H1 (cell line): ENCODE data around the gene COPS9. TPM values are rescaled to one million over a fixed set of nuclear protein-coding genes. Genes with fewer than 3 reads are reported as not detected.

Experiments used
- CTCF ChIA-PET: fragments of 300-600 bp; sonication (Branson Sonifier 250); formaldehyde crosslinking; loops from one replicate; lab custom pipeline; 2021; ENCODE audit not compliant: partially characterized antibody; lab: Charles Lee
- POLR2A ChIA-PET: fragments of 300-600 bp; sonication (Branson Sonifier 250); formaldehyde crosslinking; loops from one replicate; lab custom pipeline; 2021; ENCODE audit warnings: inconsistent platforms; ENCODE audit not compliant: partially characterized antibody; lab: Charles Lee
- DNase-seq, 2 experiments: peaks; one replicate each; pipeline versions ENCODE4 v3.0.0 to v3.0.0-alpha.2; 2010 to 2022; ENCODE audit warnings: low spot score in 2 of 2, low read depth in 1 of 2, mixed read lengths in 1 of 2
- FAIRE-seq: peaks from 2 replicates; lab custom pipeline; 2011; peaks lifted over from hg19 to GRCh38; lab: Jason Lieb, UNC
- H2AFZ ChIP-seq: 2 replicates; pipeline ENCODE4 v1.8.1; 2012; ENCODE audit warnings: low read length, inconsistent platforms
- H2AK5ac ChIP-seq: 2 replicates; pipeline ENCODE4 v1.6.1; 2013; ENCODE audit warnings: low read depth, low read length
- H2BK120ac ChIP-seq: replicated peaks from 2 replicates; pipeline ENCODE3; 2013; ENCODE audit warnings: low read depth, low read length, inconsistent platforms
- H2BK12ac ChIP-seq: 2 replicates; pipeline ENCODE4 v1.6.1; 2013; ENCODE audit warnings: low read depth, low read length
- H2BK15ac ChIP-seq: 2 replicates; pipeline ENCODE4 v1.6.1; 2013; ENCODE audit warnings: low read length
- H2BK20ac ChIP-seq: 2 replicates; pipeline ENCODE4 v1.6.1; 2013; ENCODE audit warnings: low read length
- H2BK5ac ChIP-seq: 2 replicates; pipeline ENCODE4 v1.6.1; 2013; ENCODE audit warnings: low read depth, low read length
- H3K14ac ChIP-seq: 2 replicates; pipeline ENCODE4 v1.6.1; 2013; ENCODE audit warnings: inconsistent platforms; ENCODE audit not compliant: insufficient read length
- H3K18ac ChIP-seq: 2 replicates; pipeline ENCODE4 v1.6.1; 2013; ENCODE audit warnings: low read length; ENCODE audit errors: extremely low read depth
- H3K23ac ChIP-seq: 2 replicates; pipeline ENCODE4 v1.6.1; 2013; ENCODE audit warnings: inconsistent platforms; ENCODE audit not compliant: insufficient read length
- H3K23me2 ChIP-seq: 2 replicates; pipeline ENCODE4 v1.6.1; 2013; ENCODE audit warnings: low read depth, low read length
- H3K27ac ChIP-seq: 2 replicates; pipeline ENCODE4 v1.6.1; 2011; ENCODE audit warnings: low read depth, low read length, inconsistent platforms
- H3K27me3 ChIP-seq, 4 experiments: replicated peaks in 1 of 4; 1 replicate in 1 of 4; 2 replicates in 3 of 4; pipeline versions ENCODE4 v1.6.1 to v1.8.1; 2011 to 2013; ENCODE audit warnings: low read length in 3 of 4, mild to moderate bottlenecking in 3 of 4, inconsistent platforms in 2 of 4, mixed read lengths in 2 of 4, moderate library complexity in 1 of 4; ENCODE audit not compliant: control insufficient read depth in 3 of 4, insufficient read depth in 3 of 4; ENCODE audit errors: extremely low read depth in 1 of 4
- H3K36me3 ChIP-seq, 4 experiments: 2 replicates each; pipeline versions ENCODE4 v1.6.1 to v1.8.1; 2011 to 2013; ENCODE audit warnings: mild to moderate bottlenecking in 4 of 4, low read length in 3 of 4, moderate library complexity in 2 of 4, control low read depth in 1 of 4, inconsistent platforms in 1 of 4; ENCODE audit not compliant: insufficient read depth in 4 of 4, control insufficient read depth in 2 of 4
- H3K4ac ChIP-seq: replicated peaks from 2 replicates; pipeline ENCODE3; 2013; ENCODE audit warnings: low read length, low read depth, mixed read lengths, inconsistent platforms; ENCODE audit not compliant: insufficient read length
- H3K4me1 ChIP-seq, 4 experiments: replicated peaks in 1 of 4; 1 replicate in 1 of 4; 2 replicates in 3 of 4; pipeline versions ENCODE4 v1.6.1 to v1.8.1; 2011 to 2013; ENCODE audit warnings: low read length in 3 of 4, inconsistent platforms in 2 of 4, mixed read lengths in 1 of 4; ENCODE audit not compliant: insufficient read depth in 4 of 4, control insufficient read depth in 3 of 4
- H3K4me2 ChIP-seq, 2 experiments: 2 replicates each; pipeline versions ENCODE4 v1.6.1 to v1.8.1; 2011 to 2013; ENCODE audit warnings: low read depth in 2 of 2, low read length in 2 of 2, control low read depth in 1 of 2, inconsistent platforms in 1 of 2, mild to moderate bottlenecking in 1 of 2; ENCODE audit not compliant: insufficient read depth in 1 of 2
- H3K4me3 ChIP-seq, 4 experiments: fragments of 200-600, 300-600 bp in 1 of 4; sonication (generic), shearing (Covaris generic), sonication (Bioruptor Twin) in 1 of 4; 2 replicates each; pipeline versions ENCODE4 v1.5.1 to v1.8.1; 2011 to 2016; ENCODE audit warnings: low read length in 4 of 4, low read depth in 3 of 4, control low read depth in 2 of 4, inconsistent platforms in 2 of 4, mild to moderate bottlenecking in 2 of 4, mixed read lengths in 1 of 4, moderate library complexity in 1 of 4; ENCODE audit not compliant: insufficient read depth in 2 of 4; ENCODE audit errors: extremely low read depth in 1 of 4
- H3K56ac ChIP-seq: replicated peaks from 2 replicates; pipeline ENCODE3; 2013; ENCODE audit warnings: low read depth, mild to moderate bottlenecking, mixed read lengths, low read length, inconsistent platforms; ENCODE audit not compliant: insufficient read length
- H3K79me1 ChIP-seq: 2 replicates; pipeline ENCODE4 v1.6.1; 2013; ENCODE audit warnings: low read depth, low read length, control low read depth
- H3K79me2 ChIP-seq, 2 experiments: 2 replicates each; pipeline versions ENCODE4 v1.6.1 to v1.8.1; 2012 to 2013; ENCODE audit warnings: low read length in 2 of 2, mild to moderate bottlenecking in 2 of 2, inconsistent platforms in 1 of 2; ENCODE audit not compliant: insufficient read depth in 2 of 2, control insufficient read depth in 1 of 2
- H3K9ac ChIP-seq, 4 experiments: replicated peaks in 1 of 4; 1 replicate in 1 of 4; 2 replicates in 3 of 4; pipeline versions ENCODE4 v1.6.1 to v1.8.1; 2011 to 2013; ENCODE audit warnings: low read depth in 3 of 4, low read length in 3 of 4, control low read depth in 2 of 4, mild to moderate bottlenecking in 2 of 4, moderate library complexity in 2 of 4, inconsistent platforms in 1 of 4; ENCODE audit errors: extremely low read depth in 1 of 4
- H3K9me3 ChIP-seq, 2 experiments: 2 replicates each; pipeline versions ENCODE4 v1.6.1 to v1.8.1; 2012 to 2013; ENCODE audit warnings: mild to moderate bottlenecking in 2 of 2, moderate library complexity in 2 of 2, control low read depth in 1 of 2, inconsistent platforms in 1 of 2, low read depth in 1 of 2, low read length in 1 of 2, mixed read lengths in 1 of 2; ENCODE audit not compliant: insufficient read depth in 2 of 2
- H4K20me1 ChIP-seq, 2 experiments: replicated peaks in 1 of 2; 2 replicates each; pipeline versions ENCODE3 to v1.8.1; 2011 to 2013; ENCODE audit warnings: inconsistent platforms in 2 of 2, low read length in 2 of 2, mild to moderate bottlenecking in 1 of 2; ENCODE audit not compliant: insufficient read depth in 2 of 2, control insufficient read depth in 1 of 2
- H4K5ac ChIP-seq: 2 replicates; pipeline ENCODE4 v1.6.1; 2013; ENCODE audit warnings: low read length, low read depth, mixed read lengths, inconsistent platforms; ENCODE audit not compliant: insufficient read length
- H4K8ac ChIP-seq: 2 replicates; pipeline ENCODE4 v1.8.0; 2013; ENCODE audit warnings: mild to moderate bottlenecking, moderate library complexity, low read length, inconsistent platforms; ENCODE audit not compliant: insufficient read depth; ENCODE audit errors: extremely low read depth
- H4K91ac ChIP-seq: replicated peaks from 2 replicates; pipeline ENCODE3; 2013; ENCODE audit warnings: low read length, mixed read lengths, inconsistent platforms; ENCODE audit not compliant: insufficient read length
- CBX8 ChIP-seq: fragments of 300-800, 300-1000 bp; sonication (generic); IDR thresholded peaks from 2 replicates; pipeline ENCODE4 v1.7.1; 2016; ENCODE audit warnings: low read depth, low read length, borderline replicate concordance
- CEBPB ChIP-seq: IDR thresholded peaks from 2 replicates; pipeline ENCODE4 v1.6.1; 2012; ENCODE audit warnings: low read depth, low read length
- HDAC6 ChIP-seq: IDR thresholded peaks from one replicate; pipeline ENCODE4 v1.7.1; 2012; ENCODE audit warnings: low read depth, mild to moderate bottlenecking, inconsistent platforms, low read length, moderate library complexity
- KDM5A ChIP-seq: fragments of 200-600 bp; IDR thresholded peaks from 2 replicates; pipeline ENCODE4 v1.7.1; 2012; ENCODE audit warnings: mild to moderate bottlenecking, low read length, inconsistent platforms, mixed read lengths
- PHF8 ChIP-seq: fragments of 200-600 bp; sonication (generic); conservative IDR thresholded peaks from 2 replicates; pipeline ENCODE4 v1.7.1; 2012; ENCODE audit warnings: low read depth, mild to moderate bottlenecking, inconsistent platforms, low read length, moderate library complexity
- RBBP5 ChIP-seq: IDR thresholded peaks from 2 replicates; pipeline ENCODE4 v1.7.1; 2012; ENCODE audit warnings: low read depth, mild to moderate bottlenecking, inconsistent platforms, low read length, moderate library complexity, borderline replicate concordance
- WGBS, 2 experiments: shearing (Covaris generic) in 1 of 2; methylation state at CpG; one replicate each; pipeline versions ENCODE4 v1.1.6 to v1.1.7; 2013 to 2015; ENCODE audit warnings: low lambda C conversion rate in 2 of 2, mixed read lengths in 2 of 2, inconsistent platforms in 1 of 2, low coverage in 1 of 2, missing lambda C conversion rate in 1 of 2; ENCODE audit not compliant: insufficient replicate concordance in 2 of 2, insufficient coverage in 1 of 2, insufficient read length in 1 of 2; ENCODE audit errors: extremely low coverage in 1 of 2, missing lambda C conversion rate in 1 of 2; 5-methylcytosine and 5-hydroxymethylcytosine counted together
- polyA plus RNA-seq, 7 experiments: library from polyadenylated mRNA; depleted of rRNA in 3 of 7; stranded (reverse) in 5 of 7; unstranded in 2 of 7; fragments of >200 nt in 5 of 7; fragments of 200-250 nt in 2 of 7; gene quantifications; 1 replicate in 5 of 7; 2 replicates in 1 of 7; 4 replicates in 1 of 7; pipeline versions ENCODE4 v1.2.1 to v1.2.3, GENCODE V29; 2011 to 2013; ENCODE audit warnings: missing spikeins in 2 of 7, mixed read lengths in 2 of 7
- total RNA-seq: library from RNA; stranded (reverse); fragmentation: NEBNext Ultra II Directional; extraction: Animal tissue kit (Norgen Biotek cat#: 25700); gene quantifications from 2 replicates; pipeline ENCODE4 v1.2.1, GENCODE V29; 2021

COPS9 gene
- total and polyA plus RNA-seq, 2 of the 8 experiments (the other 6 are each of a cell fraction or from before 2014, with no cell fraction given) = 154 to 234 TPM

- H4K8ac ChIP-seq = no peak overlapping the region
- DNase-seq (no peak), FAIRE-seq (no peak)
- no peak overlapping the region for H2BK12ac ChIP-seq
- no peak overlapping the region for H2AK5ac ChIP-seq
- CTCF ChIA-PET = no interaction called here
- H4K5ac ChIP-seq = no peak overlapping the region
- H3K14ac ChIP-seq = no peak overlapping the region
- no peaks in the 10 kb centered on the region for H3K36me3 ChIP-seq
- H2BK15ac ChIP-seq = no peak overlapping the region
- H3K27me3 ChIP-seq = no peaks in the 10 kb centered on the region; a peak in 1 of 7 replicates
- no peak overlapping the region for H3K9ac ChIP-seq
- H3K9me3 ChIP-seq = peaks cover 0 to 4% of the 10 kb centered on the region in 2 experiments; a peak in 2 of 4 replicates
- H3K4me3 ChIP-seq = no peak overlapping the region
- H4K20me1 ChIP-seq = no peaks in the 10 kb centered on the region
- no peak overlapping the region for H2BK5ac ChIP-seq
- H4K91ac ChIP-seq = no peak overlapping the region
- H3K4me1 ChIP-seq = no peaks in the 10 kb centered on the region
- H3K79me2 ChIP-seq = no peaks in the 10 kb centered on the region
- no peak overlapping the region for H2BK120ac ChIP-seq
- no peak overlapping the region for H2BK20ac ChIP-seq
- peaks cover 3% of the 10 kb centered on the region; the same call in 1 of the 2 replicates for H3K23me2 ChIP-seq
- no peak overlapping the region for H3K27ac ChIP-seq
- no peaks in the 10 kb centered on the region for H3K79me1 ChIP-seq
- H3K4me2 ChIP-seq = no peak overlapping the region
- H3K56ac ChIP-seq = no peak overlapping the region
- TF ChIP-seq RBBP5 (no peak), CEBPB (no peak), HDAC6 (no peak), PHF8 (no peak), KDM5A (no peak), CBX8 (no peak)
- POLR2A ChIA-PET = no interaction called here
- WGBS, 2 experiments = 76% methylated on average over 4 of the region's 5 CpGs; no CpG with 5 or more reads in 1 of the 2 experiments
- H3K23ac ChIP-seq = no peak overlapping the region
- no peak overlapping the region for H2AFZ ChIP-seq
- H3K18ac ChIP-seq = no peak overlapping the region
- no peak overlapping the region for H3K4ac ChIP-seq
Observed at GRCh38 chr2:240164586-240164985, 28.5 kb upstream of the COPS9 start.
